Activated CD4-positive, alpha-beta memory T cell treated with anti-CD3 and anti-CD28 coated beads for 36 hours (primary cell): ENCODE measurements around the gene DCUN1D1. TPM values are rescaled to one million over a fixed set of nuclear protein-coding genes. Genes with fewer than 3 reads are reported as not detected.

ENCODE experiments used
- CTCF ChIA-PET: fragments of 350-600 bp; sonication (Branson Sonifier 250); formaldehyde crosslinking; loops from one replicate; lab custom pipeline; 2021; ENCODE audit warnings: antibody characterized with exemption, inconsistent platforms; lab: Charles Lee
- POLR2A ChIA-PET: fragments of 350-600 bp; sonication (Branson Sonifier 250); formaldehyde crosslinking; loops from one replicate; lab custom pipeline; 2021; ENCODE audit warnings: antibody characterized with exemption; lab: Charles Lee
- DNase-seq: peaks from one replicate; pipeline ENCODE4 v3.0.0-alpha.2; 2020
- H3K27ac Mint-ChIP-seq: one replicate; pipeline ENCODE4 v1.8.0; 2021; ENCODE audit warnings: mixed read lengths
- H3K27me3 Mint-ChIP-seq: one replicate; pipeline ENCODE4 v1.8.0; 2021; ENCODE audit warnings: mixed read lengths
- H3K36me3 Mint-ChIP-seq: one replicate; pipeline ENCODE4 v1.8.0; 2021; ENCODE audit warnings: mixed read lengths
- H3K4me1 Mint-ChIP-seq: one replicate; pipeline ENCODE4 v1.8.0; 2021; ENCODE audit warnings: low read depth, mixed read lengths
- H3K4me3 Mint-ChIP-seq: one replicate; pipeline ENCODE4 v1.8.0; 2021; ENCODE audit warnings: mild to moderate bottlenecking, mixed read lengths
- H3K9me3 Mint-ChIP-seq: one replicate; pipeline ENCODE4 v1.8.0; 2021; ENCODE audit warnings: mixed read lengths
- intact Hi-C: fragments of 100-400 bp; cut with micrococcal nuclease; formaldehyde crosslinking; loops from one replicate; pipeline ENCODE4 v1.15.1; 2023
- total RNA-seq, 2 experiments: library from RNA; stranded (reverse); gene quantifications; one replicate each; pipeline ENCODE4 v1.2.3, GENCODE V29; 2021

Gene DCUN1D1
- total RNA-seq, 2 experiments from 2014 or later, result 47.5 to 53.5 TPM

- Mint-ChIP-seq H3K4me3 (no peak overlapping the region), H3K9me3 (no peaks in the 10 kb centered on the region), H3K27me3 (no peaks in the 10 kb centered on the region), H3K36me3 (peaks cover 23% of the 10 kb centered on the region), H3K27ac (no peak overlapping the region), H3K4me1 (no peaks in the 10 kb centered on the region)
- ChIA-PET POLR2A (no interaction called here), CTCF (no interaction called here)
- no peak for DNase-seq
- intact Hi-C loops, result no loop called here
These were observed 30.6 kb downstream of the DCUN1D1 start for GRCh38 chr3:182949688-182950087.

- H3K27me3 Mint-ChIP-seq, result no peaks in the 10 kb centered on the region
- H3K4me1 Mint-ChIP-seq, result no peaks in the 10 kb centered on the region
- no peak for DNase-seq
- ChIA-PET POLR2A (no interaction called here), CTCF (no interaction called here)
- no peaks in the 10 kb centered on the region for H3K9me3 Mint-ChIP-seq
- no peak overlapping the region for H3K27ac Mint-ChIP-seq
- no peak overlapping the region for H3K4me3 Mint-ChIP-seq
- peaks cover 27% of the 10 kb centered on the region for H3K36me3 Mint-ChIP-seq
- intact Hi-C loops, result no loop called here
These were observed 32.0 kb downstream of the DCUN1D1 start for GRCh38 chr3:182948305-182948704.

GRCh38 chr3:182947888-182948287, 32.5 kb downstream of the DCUN1D1 start:
- H3K36me3 Mint-ChIP-seq, result peaks cover 26% of the 10 kb centered on the region
- H3K4me3 Mint-ChIP-seq, result no peak overlapping the region
- H3K27ac Mint-ChIP-seq, result no peak overlapping the region
- POLR2A ChIA-PET, result no interaction called here
- no peaks in the 10 kb centered on the region for H3K4me1 Mint-ChIP-seq
- DNase-seq, result no peak
- CTCF ChIA-PET, result no interaction called here
- intact Hi-C loops, result no loop called here
- H3K9me3 Mint-ChIP-seq, result no peaks in the 10 kb centered on the region
- H3K27me3 Mint-ChIP-seq, result no peaks in the 10 kb centered on the region

- intact Hi-C loops, result no loop called here
- H3K27me3 Mint-ChIP-seq, result no peaks in the 10 kb centered on the region
- no peaks in the 10 kb centered on the region for H3K9me3 Mint-ChIP-seq
- POLR2A ChIA-PET, result no interaction called here
- peaks cover 20% of the 10 kb centered on the region for H3K4me1 Mint-ChIP-seq
- CTCF ChIA-PET, result no interaction called here
- H3K36me3 Mint-ChIP-seq, result peaks cover 17% of the 10 kb centered on the region
- DNase-seq, result no peak
- no peak overlapping the region for H3K4me3 Mint-ChIP-seq
- no peak overlapping the region for H3K27ac Mint-ChIP-seq
These were observed 38.6 kb downstream of the DCUN1D1 start for GRCh38 chr3:182941719-182942118.

- intact Hi-C loops, result no loop called here
- no peaks in the 10 kb centered on the region for H3K27me3 Mint-ChIP-seq
- peaks cover 32% of the 10 kb centered on the region for H3K4me1 Mint-ChIP-seq
- H3K9me3 Mint-ChIP-seq, result no peaks in the 10 kb centered on the region
- POLR2A ChIA-PET, result no interaction called here
- peaks cover 8% of the 10 kb centered on the region for H3K36me3 Mint-ChIP-seq
- no peak overlapping the region for H3K4me3 Mint-ChIP-seq
- peak overlapping the region; percentile 35 for H3K27ac Mint-ChIP-seq
- no peak for DNase-seq
- CTCF ChIA-PET, result no interaction called here
These were observed 40.0 kb downstream of the DCUN1D1 start for GRCh38 chr3:182940266-182940808.

- Mint-ChIP-seq H3K4me3 (no peak overlapping the region), H3K27me3 (no peaks in the 10 kb centered on the region), H3K27ac (no peak overlapping the region), H3K4me1 (peaks cover 37% of the 10 kb centered on the region), H3K9me3 (peaks cover 3% of the 10 kb centered on the region), H3K36me3 (no peaks in the 10 kb centered on the region)
- intact Hi-C loops, result loop anchor here (5.0 kb wide), 1 partner anchor 40 kb away; no protein-coding TSS in a partner anchor
- no peak for DNase-seq
- POLR2A ChIA-PET, result no interaction called here
- CTCF ChIA-PET, result interaction anchor here (0.6 kb wide), 1 partner anchor 190 kb away, joined by 3 read pairs; no protein-coding TSS in a partner anchor
These were observed 42.9 kb downstream of the DCUN1D1 start for GRCh38 chr3:182937293-182938051.

GRCh38 chr3:182936918-182937285, 43.4 kb downstream of the DCUN1D1 start:
- peaks cover 37% of the 10 kb centered on the region for H3K4me1 Mint-ChIP-seq
- no peaks in the 10 kb centered on the region for H3K36me3 Mint-ChIP-seq
- no peak overlapping the region for H3K27ac Mint-ChIP-seq
- ChIA-PET CTCF (interaction anchor here (1.8 kb wide), 1 partner anchor 26 kb away, joined by 5 read pairs; no protein-coding TSS in a partner anchor), POLR2A (no interaction called here)
- intact Hi-C loops, result loop anchor here (5.0 kb wide), 1 partner anchor 40 kb away; no protein-coding TSS in a partner anchor
- no peak overlapping the region for H3K4me3 Mint-ChIP-seq
- peaks cover 6% of the 10 kb centered on the region for H3K9me3 Mint-ChIP-seq
- no peaks in the 10 kb centered on the region for H3K27me3 Mint-ChIP-seq
- DNase-seq, result no peak

GRCh38 chr3:182936239-182936917, 44.0 kb downstream of the DCUN1D1 start:
- peaks cover 9% of the 10 kb centered on the region for H3K9me3 Mint-ChIP-seq
- H3K4me3 Mint-ChIP-seq, result no peak overlapping the region
- intact Hi-C loops, result loop anchor here (5.0 kb wide), 1 partner anchor 41 kb away; no protein-coding TSS in a partner anchor
- POLR2A ChIA-PET, result no interaction called here
- no peaks in the 10 kb centered on the region for H3K27me3 Mint-ChIP-seq
- H3K4me1 Mint-ChIP-seq, result peaks cover 37% of the 10 kb centered on the region
- no peak for DNase-seq
- peaks cover 2% of the 10 kb centered on the region for H3K36me3 Mint-ChIP-seq
- CTCF ChIA-PET, result interaction anchor here (1.8 kb wide), 1 partner anchor 26 kb away, joined by 5 read pairs; no protein-coding TSS in a partner anchor
- no peak overlapping the region for H3K27ac Mint-ChIP-seq

GRCh38 chr3:182935803-182936202, 44.5 kb downstream of the DCUN1D1 start:
- H3K4me3 Mint-ChIP-seq, result no peak overlapping the region
- intact Hi-C loops, result loop anchor here (2.0 to 5.0 kb wide), 2 partner anchors 19 to 41 kb away; no protein-coding TSS in a partner anchor
- H3K27ac Mint-ChIP-seq, result no peak overlapping the region
- H3K27me3 Mint-ChIP-seq, result no peaks in the 10 kb centered on the region
- POLR2A ChIA-PET, result no interaction called here
- H3K36me3 Mint-ChIP-seq, result peaks cover 2% of the 10 kb centered on the region
- CTCF ChIA-PET, result interaction anchor here (1.0 to 1.8 kb wide), 2 partner anchors 25 to 222 kb away, joined by 3 to 5 read pairs; no protein-coding TSS in a partner anchor
- peaks cover 37% of the 10 kb centered on the region for H3K4me1 Mint-ChIP-seq
- peaks cover 12% of the 10 kb centered on the region for H3K9me3 Mint-ChIP-seq
- DNase-seq, result no peak

- Mint-ChIP-seq H3K27me3 (no peaks in the 10 kb centered on the region), H3K4me1 (peaks cover 3% of the 10 kb centered on the region), H3K9me3 (peaks cover 3% of the 10 kb centered on the region), H3K4me3 (no peak overlapping the region), H3K36me3 (peaks cover 30% of the 10 kb centered on the region), H3K27ac (no peak overlapping the region)
- POLR2A ChIA-PET, result no interaction called here
- intact Hi-C loops, result no loop called here
- CTCF ChIA-PET, result interaction anchor here (0.9 kb wide), 1 partner anchor 10 kb away, joined by 3 read pairs; no protein-coding TSS in a partner anchor
- no peak for DNase-seq
These were observed 54.4 kb downstream of the DCUN1D1 start for GRCh38 chr3:182925944-182926337.

GRCh38 chr3:182925330-182925943, 54.9 kb downstream of the DCUN1D1 start:
- intact Hi-C loops, result no loop called here
- no peaks in the 10 kb centered on the region for H3K27me3 Mint-ChIP-seq
- H3K27ac Mint-ChIP-seq, result no peak overlapping the region
- DNase-seq, result no peak
- POLR2A ChIA-PET, result interaction anchor here (0.6 kb wide), 1 partner anchor 21 kb away, joined by 3 read pairs; no protein-coding TSS in a partner anchor
- peaks cover 3% of the 10 kb centered on the region for H3K4me1 Mint-ChIP-seq
- H3K9me3 Mint-ChIP-seq, result peaks cover 3% of the 10 kb centered on the region
- no peak overlapping the region for H3K4me3 Mint-ChIP-seq
- H3K36me3 Mint-ChIP-seq, result peaks cover 31% of the 10 kb centered on the region
- CTCF ChIA-PET, result interaction anchor here (0.9 kb wide), 1 partner anchor 9 kb away, joined by 3 read pairs; no protein-coding TSS in a partner anchor
